Loucy (cell line): ENCODE data around the gene SLC44A4.

Experiments used
- EZH2phosphoT487 ChIP-seq: fragments of 200-600 bp; IDR thresholded peaks from 2 replicates; pipeline ENCODE4 v1.6.1; 2018; ENCODE audit warnings: antibody characterized with exemption, mild to moderate bottlenecking, moderate library complexity, borderline replicate concordance
- TF ChIP-seq, protein P1 (sequence below): fragments of 200-600 bp; sonication (generic); conservative IDR thresholded peaks from 2 replicates; pipeline ENCODE4 v1.5.1; 2014; ENCODE audit warnings: mild to moderate bottlenecking, antibody characterized with exemption, low read length

DNA sequence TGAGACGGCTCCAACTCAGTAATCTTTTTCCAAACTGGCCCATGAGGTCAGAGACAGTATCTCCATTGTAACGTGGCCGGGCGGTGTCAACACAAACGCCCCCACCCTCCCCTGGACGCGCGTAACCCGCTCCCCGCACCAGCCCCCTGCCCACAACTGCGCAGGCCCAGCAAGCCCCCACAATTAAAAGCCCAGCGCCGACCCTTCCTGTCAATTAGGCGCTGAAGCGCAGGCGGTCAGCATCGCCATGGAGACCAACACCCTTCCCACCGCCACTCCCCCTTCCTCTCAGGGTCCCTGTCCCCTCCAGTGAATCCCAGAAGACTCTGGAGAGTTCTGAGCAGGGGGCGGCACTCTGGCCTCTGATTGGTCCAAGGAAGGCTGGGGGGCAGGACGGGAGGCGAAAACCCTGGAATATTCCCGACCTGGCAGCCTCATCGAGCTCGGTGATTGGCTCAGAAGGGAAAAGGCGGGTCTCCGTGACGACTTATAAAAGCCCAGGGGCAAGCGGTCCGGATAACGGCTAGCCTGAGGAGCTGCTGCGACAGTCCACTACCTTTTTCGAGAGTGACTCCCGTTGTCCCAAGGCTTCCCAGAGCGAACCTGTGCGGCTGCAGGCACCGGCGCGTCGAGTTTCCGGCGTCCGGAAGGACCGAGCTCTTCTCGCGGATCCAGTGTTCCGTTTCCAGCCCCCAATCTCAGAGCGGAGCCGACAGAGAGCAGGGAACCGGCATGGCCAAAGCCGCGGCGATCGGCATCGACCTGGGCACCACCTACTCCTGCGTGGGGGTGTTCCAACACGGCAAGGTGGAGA is 63.6 kb downstream of the SLC44A4 start, which contains the start of the genes HSPA1A and HSPA1L:
- TF ChIP-seq, protein P1, sequence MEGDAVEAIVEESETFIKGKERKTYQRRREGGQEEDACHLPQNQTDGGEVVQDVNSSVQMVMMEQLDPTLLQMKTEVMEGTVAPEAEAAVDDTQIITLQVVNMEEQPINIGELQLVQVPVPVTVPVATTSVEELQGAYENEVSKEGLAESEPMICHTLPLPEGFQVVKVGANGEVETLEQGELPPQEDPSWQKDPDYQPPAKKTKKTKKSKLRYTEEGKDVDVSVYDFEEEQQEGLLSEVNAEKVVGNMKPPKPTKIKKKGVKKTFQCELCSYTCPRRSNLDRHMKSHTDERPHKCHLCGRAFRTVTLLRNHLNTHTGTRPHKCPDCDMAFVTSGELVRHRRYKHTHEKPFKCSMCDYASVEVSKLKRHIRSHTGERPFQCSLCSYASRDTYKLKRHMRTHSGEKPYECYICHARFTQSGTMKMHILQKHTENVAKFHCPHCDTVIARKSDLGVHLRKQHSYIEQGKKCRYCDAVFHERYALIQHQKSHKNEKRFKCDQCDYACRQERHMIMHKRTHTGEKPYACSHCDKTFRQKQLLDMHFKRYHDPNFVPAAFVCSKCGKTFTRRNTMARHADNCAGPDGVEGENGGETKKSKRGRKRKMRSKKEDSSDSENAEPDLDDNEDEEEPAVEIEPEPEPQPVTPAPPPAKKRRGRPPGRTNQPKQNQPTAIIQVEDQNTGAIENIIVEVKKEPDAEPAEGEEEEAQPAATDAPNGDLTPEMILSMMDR, result no peak
- TF ChIP-seq EZH2phosphoT487, result no peak
